ENCODE data around the gene CBFA2T2.
A peak's percentile ranks its signal among the peaks of the same experiment; 100 is the strongest.
"Not testable (repeated sequence)": the region's sequence is repeated elsewhere in the genome, so short reads cannot be mapped to it uniquely, and the experiment has no call there.

Gene CBFA2T2

GRCh38 chr20:33578510-33578909 lies 88.6 kb downstream of the CBFA2T2 start:
- DNase-seq: peak; percentile 55

GRCh38 chr20:33583143-33583542 lies 93.2 kb downstream of the CBFA2T2 start:
- DNase-seq: no peak

- peak; percentile 12 for DNase-seq
These were observed 95.1 kb downstream of the CBFA2T2 start for GRCh38 chr20:33584976-33585375.

DNA sequence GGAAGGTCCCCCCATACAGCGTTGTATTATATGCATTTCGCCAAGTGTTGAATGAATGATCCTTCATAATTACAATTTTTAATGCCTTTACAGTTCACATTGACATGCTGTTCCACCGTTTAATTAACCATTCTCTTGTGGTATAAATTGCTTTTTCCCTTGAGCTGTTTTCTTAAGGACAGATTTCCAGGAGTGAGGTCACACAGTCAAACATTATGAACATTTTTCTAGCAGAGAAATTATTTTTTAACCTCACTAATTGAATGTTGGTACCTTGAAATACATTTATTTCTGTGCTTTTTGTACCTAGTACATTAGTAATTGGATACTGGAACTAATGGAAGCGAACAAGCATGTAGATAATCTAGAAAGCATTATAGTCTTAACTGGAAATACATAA lies 95.5 kb downstream of the CBFA2T2 start:
- DNase-seq: no peak

DNA sequence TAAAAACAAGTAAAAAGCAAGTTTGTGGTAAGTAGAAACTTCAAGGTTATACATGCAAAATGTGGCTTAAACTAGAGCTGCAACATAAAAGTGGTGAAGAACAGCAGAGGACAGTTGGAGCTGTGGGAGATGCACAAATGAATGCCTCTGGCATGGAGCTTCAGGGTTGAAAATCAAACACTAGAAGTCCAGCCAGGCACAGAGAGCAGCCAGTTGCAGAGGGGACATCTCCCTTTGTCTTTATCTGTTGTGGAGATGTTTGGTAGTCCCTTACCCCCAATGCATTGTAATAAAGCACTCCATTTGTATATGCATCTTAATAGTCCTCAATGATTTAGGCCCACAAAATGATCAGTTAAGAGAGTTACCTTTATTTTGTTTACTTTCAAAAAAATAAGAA lies 99.2 kb downstream of the CBFA2T2 start:
- DNase-seq: no peak

GRCh38 chr20:33591901-33592300 lies 102.0 kb downstream of the CBFA2T2 start:
- not testable (repeated sequence) for DNase-seq

DNA sequence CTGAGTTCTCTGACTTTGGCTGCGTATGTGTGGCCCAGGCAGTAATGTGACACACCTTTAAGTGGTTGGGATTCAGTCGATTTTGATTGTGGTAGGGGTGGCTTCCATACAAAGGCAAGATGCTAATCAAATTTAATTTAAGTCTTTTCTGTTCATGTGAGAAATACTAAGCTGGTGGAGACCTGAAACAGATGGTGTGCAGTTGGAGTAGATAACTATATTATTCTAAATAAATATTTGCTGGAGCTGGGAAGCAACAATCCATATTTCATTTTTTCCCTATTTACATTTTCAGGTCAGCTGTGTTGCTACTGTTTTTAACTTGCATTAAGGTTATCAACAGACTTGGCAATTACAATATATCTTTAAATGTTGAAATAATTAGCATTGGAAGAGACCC lies 104.8 kb downstream of the CBFA2T2 start:
- DNase-seq: no peak

GRCh38 chr20:33600414-33600813 lies 110.5 kb downstream of the CBFA2T2 start:
- DNase-seq: no peak

GRCh38 chr20:33600981-33601380 lies 111.1 kb downstream of the CBFA2T2 start:
- DNase-seq: no peak

GRCh38 chr20:33601861-33602260 lies 112.0 kb downstream of the CBFA2T2 start:
- DNase-seq: no peak

GRCh38 chr20:33602826-33603590 lies 113.1 kb downstream of the CBFA2T2 start:
- no peak for DNase-seq

DNA sequence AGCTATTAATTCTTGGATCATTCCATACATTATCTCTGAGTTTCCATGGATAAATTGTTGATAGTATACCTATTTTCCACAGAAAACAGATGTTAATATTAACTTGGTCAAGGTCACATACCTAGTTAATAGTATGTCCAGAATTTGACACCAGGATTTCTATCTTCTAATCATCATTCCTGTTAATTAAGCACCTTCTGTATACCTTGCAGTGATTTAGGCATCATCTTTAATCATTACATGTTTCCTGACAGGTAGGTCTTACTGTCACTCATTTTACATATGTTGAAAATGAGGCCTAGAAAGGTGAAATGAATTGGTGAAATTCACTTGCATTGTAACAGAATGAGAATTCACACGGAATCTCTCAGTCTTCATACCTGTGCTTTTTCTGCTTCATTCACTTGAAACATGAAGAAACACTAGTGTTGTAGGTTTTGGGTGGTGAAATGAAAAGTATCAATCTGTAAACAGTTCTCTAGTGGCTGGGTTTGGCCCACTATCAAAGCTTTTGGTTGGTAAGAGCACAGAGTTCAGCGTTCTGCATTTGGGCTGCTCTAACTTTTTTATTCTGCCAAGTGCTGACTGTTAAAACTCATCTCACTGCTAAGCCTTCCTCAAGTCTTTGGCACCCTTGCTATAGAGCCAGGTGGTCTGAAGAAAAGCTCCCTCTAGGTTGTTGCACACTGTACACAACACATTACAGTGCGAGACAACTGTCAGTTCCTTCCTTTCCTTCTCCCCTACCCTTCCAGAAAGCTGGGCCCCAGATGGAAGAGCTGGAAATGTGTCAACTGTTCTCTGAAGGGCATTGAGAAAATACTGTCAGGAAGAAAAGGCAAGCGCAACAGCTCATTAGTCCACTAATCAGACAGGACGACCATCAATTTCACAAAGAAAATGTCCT lies 114.4 kb downstream of the CBFA2T2 start:
- no peak for DNase-seq

DNA sequence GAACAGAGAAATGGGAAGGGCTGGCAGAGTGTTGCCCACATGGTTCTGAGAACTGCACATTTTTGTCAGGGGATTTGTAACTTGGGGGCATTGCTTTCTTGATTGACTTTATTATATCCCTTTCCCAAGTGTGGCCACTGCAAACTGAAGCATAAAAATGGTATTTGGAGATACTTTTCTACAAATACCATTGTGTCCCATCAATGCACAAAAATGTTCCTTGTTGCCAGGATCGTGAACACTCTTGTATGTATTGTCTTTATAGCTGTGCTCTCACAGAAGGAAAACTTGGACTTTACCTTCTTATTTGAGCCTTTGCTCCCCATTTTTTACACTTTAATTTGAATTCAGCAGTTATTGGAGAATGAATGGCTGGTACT lies 115.1 kb downstream of the CBFA2T2 start:
- DNase-seq: no peak

GRCh38 chr20:33606118-33606771 lies 116.3 kb downstream of the CBFA2T2 start:
- no peak for DNase-seq

DNA sequence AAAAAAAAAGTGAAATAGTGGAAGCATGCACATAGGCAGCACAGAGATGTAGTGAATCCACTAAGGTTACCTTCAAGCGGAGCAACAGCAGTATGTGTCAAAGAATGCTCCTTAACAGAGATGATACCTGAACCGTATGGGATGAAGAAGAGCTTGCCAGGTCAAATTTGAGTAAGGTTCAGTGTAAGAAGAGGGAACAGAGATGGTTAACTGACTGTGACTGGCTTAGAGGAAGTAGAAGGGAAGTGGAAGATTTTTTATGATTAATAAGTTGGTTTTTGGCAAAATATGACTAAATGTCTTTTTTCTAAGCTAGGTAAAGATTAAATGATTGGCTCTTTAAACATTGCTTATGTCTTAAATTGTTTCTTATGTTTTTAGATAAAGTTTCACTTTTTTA lies 119.6 kb downstream of the CBFA2T2 start:
- DNase-seq: no peak

DNA sequence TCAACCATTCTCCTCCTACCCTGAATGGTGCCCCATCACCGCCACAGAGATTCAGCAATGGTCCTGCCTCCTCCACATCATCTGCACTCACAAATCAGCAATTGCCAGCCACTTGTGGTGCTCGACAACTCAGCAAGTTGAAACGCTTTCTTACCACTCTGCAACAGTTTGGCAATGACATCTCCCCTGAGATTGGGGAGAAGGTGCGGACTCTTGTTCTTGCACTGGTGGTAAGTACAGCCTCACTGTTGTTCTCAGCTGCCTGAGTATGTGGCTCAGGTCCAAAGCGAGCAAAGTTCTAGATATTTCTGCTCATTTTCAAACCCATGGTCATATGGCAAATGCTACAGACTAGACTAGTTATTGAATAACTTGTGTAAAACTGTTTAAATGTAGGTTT lies 121.2 kb downstream of the CBFA2T2 start:
- DNase-seq: no peak

- no peak for DNase-seq
These were observed 122.1 kb downstream of the CBFA2T2 start for GRCh38 chr20:33612001-33612400.

- peak; percentile 2 for DNase-seq
These were observed 132.0 kb downstream of the CBFA2T2 start for GRCh38 chr20:33621717-33622400.

GRCh38 chr20:33622705-33623365 lies 132.9 kb downstream of the CBFA2T2 start:
- DNase-seq: no peak

GRCh38 chr20:33624399-33624798 lies 134.5 kb downstream of the CBFA2T2 start:
- no peak for DNase-seq

- DNase-seq: no peak
These were observed 136.3 kb downstream of the CBFA2T2 start for GRCh38 chr20:33626190-33626589.

DNA sequence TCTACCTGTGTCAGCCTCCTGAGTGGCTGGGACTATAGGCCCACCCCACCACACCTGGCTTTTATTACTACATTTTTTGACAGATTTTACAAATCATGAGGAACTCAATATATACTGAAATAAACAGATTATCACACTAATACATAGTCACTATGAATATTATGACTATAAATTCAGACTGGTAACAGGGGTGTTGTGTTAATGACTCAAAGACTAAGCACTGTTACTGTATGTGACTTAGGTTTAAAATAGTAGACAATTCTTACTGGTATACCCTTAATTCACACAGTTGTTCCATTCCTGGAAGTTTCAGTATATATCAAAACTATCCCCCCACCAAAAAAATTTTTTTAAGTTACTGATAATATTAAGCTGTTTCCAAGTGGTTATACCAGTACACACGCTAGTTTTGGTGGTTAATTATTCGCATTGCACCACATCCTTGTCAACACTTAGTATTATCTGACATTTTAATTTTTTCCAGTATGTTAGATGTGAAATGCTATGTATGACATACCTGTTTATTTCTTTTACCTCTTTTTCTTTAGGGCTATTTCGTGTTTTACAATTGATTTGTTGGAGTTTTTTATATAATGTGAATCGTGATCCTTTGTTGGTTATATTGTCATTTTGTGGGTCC lies 137.8 kb downstream of the CBFA2T2 start:
- no peak for DNase-seq

Measured in fibroblast of skin of back (primary cell).